Forelimb muscle (tissue), 1 donor: ENCODE measurements around the gene AKAP8. TPM values are rescaled to one million over a fixed set of nuclear protein-coding genes. Genes with fewer than 3 reads are reported as not detected.

Experiments
- polyA plus RNA-seq: library from polyadenylated mRNA; unstranded; fragments of 120-200 nt; gene quantifications from one replicate; pipeline ENCODE4 v1.2.1, GENCODE V29; 2013; ENCODE audit not compliant: insufficient read length

The AKAP8 gene
- polyA plus RNA-seq, 1 donor: 20.9 TPM

Other genes with a start within 250 kb of the AKAP8 start
- 131 TPM for gene NOTCH3, start 178.8 kb downstream of the AKAP8 start, polyA plus RNA-seq
- 0.30 TPM for gene EPHX3, start 147.3 kb downstream of the AKAP8 start, polyA plus RNA-seq
- 35.7 TPM for gene BRD4, start 47.2 kb downstream of the AKAP8 start, polyA plus RNA-seq
- gene AKAP8L, start 39.2 kb upstream of the AKAP8 start, polyA plus RNA-seq: 69.5 TPM
- 31.2 TPM for gene WIZ, start 70.2 kb upstream of the AKAP8 start, polyA plus RNA-seq
- gene RASAL3, start 84.8 kb upstream of the AKAP8 start, polyA plus RNA-seq: 0.90 TPM
- not detected for gene PGLYRP2, start 99.7 kb upstream of the AKAP8 start, polyA plus RNA-seq
- gene CYP4F22, start 128.7 kb upstream of the AKAP8 start, polyA plus RNA-seq: not detected
- gene CYP4F8, start 235.4 kb upstream of the AKAP8 start, polyA plus RNA-seq: not detected